Body of pancreas (tissue), 4 donors: Measurements from ENCODE around the gene MFAP3.

ENCODE experiments used
- CTCF ChIP-seq, 7 experiments: fragments of 450-650 bp in 4 of 7; fragments of 200-600 bp in 3 of 7; sonication (generic) in 3 of 7; IDR thresholded peaks; one replicate each; pipeline ENCODE4 v1.5.1; 2016 to 2019; ENCODE audit warnings: antibody characterized with exemption in 7 of 7
- POLR2A ChIP-seq, 3 donors: fragments of 450-650 bp; IDR thresholded peaks; one replicate each; pipeline ENCODE4 v1.6.1; 2016; ENCODE audit warnings: antibody characterized with exemption in 3 of 3, mild to moderate bottlenecking in 2 of 3

- no peak for TF ChIP-seq CTCF (IDR thresholded peaks at IDR 0.05)
- TF ChIP-seq POLR2A (IDR thresholded peaks at IDR 0.05), result no peak
These were observed 40.0 kb upstream of the MFAP3 start for GRCh38 chr5:153998768-153999167.
